ENCODE data around the gene FHL2. TPM values are rescaled to one million over a fixed set of nuclear protein-coding genes. Genes with fewer than 3 reads are reported as not detected.

FHL2 gene
- total RNA-seq, 1 donor from 2014 or later, result 467 TPM

- peak; percentile 92 for DNase-seq (ENCODE audit: low spot score)
- intact Hi-C loops (cut with DNase I), result loop anchor here (2.0 kb wide), 1 partner anchor 149 kb away; no protein-coding TSS in a partner anchor
These were observed 28.8 kb downstream of the FHL2 start for GRCh38 chr2:105369777-105370690.

- intact Hi-C loops (cut with DNase I), result loop anchor here (2.0 kb wide), 1 partner anchor 150 kb away; no protein-coding TSS in a partner anchor
- DNase-seq (ENCODE audit: low spot score), result no peak
These were observed 30.0 kb downstream of the FHL2 start for GRCh38 chr2:105368759-105369408.

- no peak for DNase-seq (ENCODE audit: low spot score)
- intact Hi-C loops (cut with DNase I), result no loop called here
These were observed 33.6 kb downstream of the FHL2 start for GRCh38 chr2:105365206-105365605.

- intact Hi-C loops (cut with DNase I), result no loop called here
- no peak for DNase-seq (ENCODE audit: low spot score)
These were observed 34.3 kb downstream of the FHL2 start for GRCh38 chr2:105364436-105365139.

GRCh38 chr2:105362862-105363591 lies 35.8 kb downstream of the FHL2 start:
- no peak for DNase-seq (ENCODE audit: low spot score)
- intact Hi-C loops (cut with DNase I), result no loop called here

GRCh38 chr2:105361102-105361889 lies 37.6 kb downstream of the FHL2 start:
- no peak for DNase-seq (ENCODE audit: low spot score)
- intact Hi-C loops (cut with DNase I), result no loop called here

GRCh38 chr2:105358593-105358992 lies 40.3 kb downstream of the FHL2 start:
- intact Hi-C loops (cut with DNase I), result no loop called here
- no peak for DNase-seq (ENCODE audit: low spot score)

GRCh38 chr2:105357122-105357521 lies 41.7 kb downstream of the FHL2 start:
- no peak for DNase-seq (ENCODE audit: low spot score)
- intact Hi-C loops (cut with DNase I), result no loop called here

GRCh38 chr2:105344704-105345345 lies 54.0 kb downstream of the FHL2 start:
- intact Hi-C loops (cut with DNase I), result no loop called here
- no peak for DNase-seq (ENCODE audit: low spot score)

GRCh38 chr2:105339414-105339813 lies 59.4 kb downstream of the FHL2 start:
- intact Hi-C loops (cut with DNase I), result no loop called here
- DNase-seq (ENCODE audit: low spot score), result no peak

- DNase-seq (ENCODE audit: low spot score), result no peak
- intact Hi-C loops (cut with DNase I), result no loop called here
These were observed 60.8 kb downstream of the FHL2 start for GRCh38 chr2:105338020-105338385.

GRCh38 chr2:105337122-105338019 lies 61.5 kb downstream of the FHL2 start, which contains the start of gene C2orf49:
Gene C2orf49, plus strand, starts transcription at chr2:105337540. Its CDS starts 48 bp downstream, at chr2:105337588.
- intact Hi-C loops (cut with DNase I), result no loop called here
- DNase-seq (ENCODE audit: low spot score), result peak; percentile 91

- no peak for DNase-seq (ENCODE audit: low spot score)
These were observed 62.1 kb downstream of the FHL2 start for GRCh38 chr2:105336786-105337121.

GRCh38 chr2:105335469-105335868 lies 63.4 kb downstream of the FHL2 start:
- no peak for DNase-seq (ENCODE audit: low spot score)
- intact Hi-C loops (cut with DNase I), result no loop called here

More at GRCh38 chr2:105336786-105337121, 62.1 kb downstream of the FHL2 start:
- intact Hi-C loops (cut with DNase I), result no loop called here

- intact Hi-C loops (cut with DNase I), result no loop called here
- no peak for DNase-seq (ENCODE audit: low spot score)
These were observed 64.6 kb downstream of the FHL2 start for GRCh38 chr2:105334211-105334610.

- DNase-seq (ENCODE audit: low spot score), result no peak
- intact Hi-C loops (cut with DNase I), result no loop called here
These were observed 68.0 kb downstream of the FHL2 start for GRCh38 chr2:105330681-105331375.
